GM12878 (cell line): ENCODE data around the gene WDR48.

Source experiments
- EP300 ChIP-seq, 2 experiments: fragments of 150-350 bp in 1 of 2; IDR thresholded peaks; 2 replicates each; pipeline ENCODE4 v1.6.1; 2011 to 2012; ENCODE audit warnings: low read depth in 2 of 2, low read length in 2 of 2, borderline replicate concordance in 1 of 2, improper control_type of control experiment in 1 of 2, inconsistent platforms in 1 of 2; ENCODE audit not compliant: control insufficient read depth in 1 of 2
- EZH2 ChIP-seq: IDR thresholded peaks from 2 replicates; pipeline ENCODE4 v1.6.1; 2012; ENCODE audit warnings: low read depth, mild to moderate bottlenecking, control low read depth, inconsistent platforms, low read length, borderline replicate concordance; ENCODE audit not compliant: control insufficient read depth
- HDAC2 ChIP-seq: fragments of 200-600 bp; sonication (generic); IDR thresholded peaks from 2 replicates; pipeline ENCODE4 v1.6.1; 2017
- JUNB ChIP-seq: IDR thresholded peaks from 2 replicates; pipeline ENCODE4 v1.6.1; 2016; ENCODE audit warnings: antibody characterized with exemption, mild to moderate bottlenecking
- JUND ChIP-seq: IDR thresholded peaks from 2 replicates; pipeline ENCODE4 v1.6.1; 2012; ENCODE audit warnings: low read depth, mild to moderate bottlenecking, low read length, improper control_type of control experiment, moderate library complexity
- NFYB ChIP-seq: IDR thresholded peaks from 2 replicates; pipeline ENCODE4 v1.6.1; 2011; ENCODE audit warnings: low read depth, mild to moderate bottlenecking, low read length, improper control_type of control experiment, moderate library complexity; ENCODE audit not compliant: insufficient read depth
- SRF ChIP-seq, 2 experiments: IDR thresholded peaks; 2 replicates each; pipeline ENCODE4 v1.6.1; 2011; ENCODE audit warnings: low read depth in 2 of 2, low read length in 2 of 2, mild to moderate bottlenecking in 1 of 2, moderate library complexity in 1 of 2
- STAT3 ChIP-seq: IDR thresholded peaks from 2 replicates; pipeline ENCODE4 v1.6.1; 2011; ENCODE audit warnings: low read depth, low read length, improper control_type of control experiment
- TF ChIP-seq, protein P1 (sequence below): fragments of 450-650 bp; conservative IDR thresholded peaks from 2 replicates; pipeline ENCODE4 v1.6.1; 2017; ENCODE audit warnings: mild to moderate bottlenecking, moderate library complexity

DNA sequence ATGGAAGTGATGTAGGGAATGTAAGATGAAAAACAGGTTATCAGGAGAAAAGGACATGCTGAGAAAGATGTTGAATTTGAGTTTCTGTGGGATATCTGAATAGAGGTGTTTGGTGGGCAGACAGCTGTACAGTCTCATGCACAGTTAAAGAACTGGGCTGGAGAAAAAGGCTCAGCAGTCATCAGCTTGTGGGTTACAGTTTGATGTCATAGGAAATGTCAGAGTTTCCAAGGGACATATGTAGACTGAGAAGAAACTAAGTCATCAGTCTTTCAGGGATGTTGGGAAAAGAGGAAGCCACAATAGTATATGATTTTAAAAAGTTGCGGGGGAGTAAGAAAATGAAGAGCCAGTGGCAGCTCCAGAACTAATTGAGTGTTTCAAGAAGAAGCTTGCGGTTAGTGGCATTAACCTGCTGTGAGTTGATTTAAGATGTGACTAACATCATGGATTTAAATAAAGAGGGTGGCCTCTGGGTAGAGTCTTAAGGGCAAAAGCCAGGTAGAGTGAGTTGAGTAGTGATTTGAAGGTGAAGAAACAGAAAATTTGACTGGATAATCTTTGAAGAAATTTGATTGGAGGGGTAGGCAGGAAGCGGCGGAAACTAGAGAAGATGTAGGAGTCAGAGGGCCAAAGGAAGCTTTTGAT is 31.0 kb downstream of the WDR48 start:
- no peak for TF ChIP-seq STAT3
- TF ChIP-seq EP300 (IDR thresholded peaks at IDR 0.05; ENCODE audit: borderline replicate concordance in 1 of 2, control insufficient read depth in 1 of 2, low read depth in 2 of 2, low read length in 2 of 2), result no peak
- no peak for TF ChIP-seq EZH2
- TF ChIP-seq JUND, result no peak
- TF ChIP-seq SRF (IDR thresholded peaks at IDR 0.05; ENCODE audit: low read depth in 2 of 2, low read length in 2 of 2), result no peak
- no peak for TF ChIP-seq NFYB
- no peak for TF ChIP-seq JUNB
- TF ChIP-seq, protein P1, sequence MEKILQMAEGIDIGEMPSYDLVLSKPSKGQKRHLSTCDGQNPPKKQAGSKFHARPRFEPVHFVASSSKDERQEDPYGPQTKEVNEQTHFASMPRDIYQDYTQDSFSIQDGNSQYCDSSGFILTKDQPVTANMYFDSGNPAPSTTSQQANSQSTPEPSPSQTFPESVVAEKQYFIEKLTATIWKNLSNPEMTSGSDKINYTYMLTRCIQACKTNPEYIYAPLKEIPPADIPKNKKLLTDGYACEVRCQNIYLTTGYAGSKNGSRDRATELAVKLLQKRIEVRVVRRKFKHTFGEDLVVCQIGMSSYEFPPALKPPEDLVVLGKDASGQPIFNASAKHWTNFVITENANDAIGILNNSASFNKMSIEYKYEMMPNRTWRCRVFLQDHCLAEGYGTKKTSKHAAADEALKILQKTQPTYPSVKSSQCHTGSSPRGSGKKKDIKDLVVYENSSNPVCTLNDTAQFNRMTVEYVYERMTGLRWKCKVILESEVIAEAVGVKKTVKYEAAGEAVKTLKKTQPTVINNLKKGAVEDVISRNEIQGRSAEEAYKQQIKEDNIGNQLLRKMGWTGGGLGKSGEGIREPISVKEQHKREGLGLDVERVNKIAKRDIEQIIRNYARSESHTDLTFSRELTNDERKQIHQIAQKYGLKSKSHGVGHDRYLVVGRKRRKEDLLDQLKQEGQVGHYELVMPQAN, result no peak
- no peak for TF ChIP-seq HDAC2
